Lung (tissue), 12 donors: Measurements from ENCODE around the gene GEMIN4. TPM values are rescaled to one million over a fixed set of nuclear protein-coding genes. Genes with fewer than 3 reads are reported as not detected.

Source experiments
- ATAC-seq: fragments of 200-7000 bp; cut with Tn5 transposase; one replicate; pipeline ENCODE4 v1.9.1; 2020; ENCODE audit warnings: moderate number of reproducible peaks; ENCODE audit not compliant: insufficient read depth, low FRiP score
- DNase-seq, 3 donors: peaks; one replicate each; pipeline ENCODE4 v3.0.0-alpha.2; 2013 to 2017
- H3K27ac ChIP-seq, 2 donors: one replicate each; pipeline ENCODE4 v1.5.1; 2013; ENCODE audit warnings: mild to moderate bottlenecking in 2 of 2, moderate library complexity in 2 of 2, control low read depth in 1 of 2, inconsistent platforms in 1 of 2, low read depth in 1 of 2, low read length in 1 of 2
- H3K27me3 ChIP-seq, 3 donors: one replicate each; pipeline ENCODE4 v1.5.1; 2013; ENCODE audit warnings: low read length in 2 of 3; ENCODE audit not compliant: control insufficient read depth in 3 of 3, insufficient read depth in 3 of 3
- H3K36me3 ChIP-seq, 4 donors: one replicate each; pipeline ENCODE4 v1.5.1; 2013; ENCODE audit warnings: low read length in 4 of 4, mild to moderate bottlenecking in 1 of 4, moderate library complexity in 1 of 4; ENCODE audit not compliant: control insufficient read depth in 4 of 4, insufficient read depth in 4 of 4
- H3K4me1 ChIP-seq, 5 donors: one replicate each; pipeline ENCODE4 v1.5.1; 2013; ENCODE audit warnings: low read length in 5 of 5, mild to moderate bottlenecking in 2 of 5, moderate library complexity in 1 of 5; ENCODE audit not compliant: control insufficient read depth in 5 of 5, insufficient read depth in 5 of 5
- H3K4me3 ChIP-seq: one replicate; pipeline ENCODE4 v1.5.1; 2013; ENCODE audit warnings: mild to moderate bottlenecking, control low read depth, moderate library complexity
- H3K9ac ChIP-seq, 2 donors: one replicate each; pipeline ENCODE4 v1.5.1; 2013; ENCODE audit warnings: low read length in 2 of 2, control low read depth in 1 of 2; ENCODE audit not compliant: insufficient read depth in 1 of 2
- H3K9me3 ChIP-seq, 4 donors: one replicate each; pipeline ENCODE4 v1.5.1; 2013; ENCODE audit warnings: low read length in 3 of 4, mild to moderate bottlenecking in 1 of 4, moderate library complexity in 1 of 4; ENCODE audit not compliant: control insufficient read depth in 4 of 4, insufficient read depth in 3 of 4
- WGBS, 2 donors: extraction: QIAGEN DNeasy Blood & Tissue Kit; methylation state at CpG; one replicate each; pipeline ENCODE4 v1.1.7; 2013; 5-methylcytosine and 5-hydroxymethylcytosine counted together
- polyA plus RNA-seq, 2 donors: library from polyadenylated mRNA; stranded (reverse); fragments of 200-250 nt; gene quantifications; one replicate each; pipeline ENCODE4 v1.2.1, GENCODE V29; 2013
- total RNA-seq, 2 donors: library from RNA; depleted of rRNA in 1 of 2; stranded (reverse); fragments of >200 nt in 1 of 2; gene quantifications; one replicate each; pipeline ENCODE4 v1.2.1, GENCODE V29; 2014 to 2021
- TF ChIP-seq, protein P1 (sequence below): IDR thresholded peaks from 2 replicates; pipeline ENCODE4 v1.5.1; 2012; ENCODE audit warnings: mild to moderate bottlenecking; ENCODE audit errors: control extremely low read depth, extremely low read depth
- donor health status: control.
- donor health status: control.
- donor health status: Bipolar disorder and iron deficiency.
- donor health status: healthy.
- donor health status: DM: yes; HTN: yes; CAD: no.

GEMIN4 gene
- total and polyA plus RNA-seq, 4 donors, result 8.5 to 21.7 (median 14.2) TPM

DNA sequence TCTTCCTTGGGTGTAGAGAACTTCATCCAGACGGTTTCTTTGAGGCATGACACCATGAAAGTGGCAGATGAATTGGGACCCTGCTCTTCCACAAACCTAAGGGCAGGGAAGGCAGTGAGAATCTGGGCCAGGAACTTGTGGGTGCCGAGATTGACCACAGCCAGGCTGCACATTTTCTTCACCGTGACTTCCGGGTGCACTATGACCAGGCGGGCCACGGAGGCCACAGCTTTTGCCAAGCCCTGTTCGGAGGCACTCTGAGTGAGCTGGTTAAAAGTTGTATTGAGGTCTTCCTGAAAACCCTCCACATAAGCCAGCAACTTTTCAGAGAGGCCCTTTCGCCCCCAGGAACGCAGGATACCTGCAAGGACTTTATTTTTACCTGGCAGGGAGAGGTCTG, 5.9 kb downstream of the GEMIN4 start:
- no peaks in the 10 kb centered on the region for H3K9me3 ChIP-seq
- TF ChIP-seq, protein P1, sequence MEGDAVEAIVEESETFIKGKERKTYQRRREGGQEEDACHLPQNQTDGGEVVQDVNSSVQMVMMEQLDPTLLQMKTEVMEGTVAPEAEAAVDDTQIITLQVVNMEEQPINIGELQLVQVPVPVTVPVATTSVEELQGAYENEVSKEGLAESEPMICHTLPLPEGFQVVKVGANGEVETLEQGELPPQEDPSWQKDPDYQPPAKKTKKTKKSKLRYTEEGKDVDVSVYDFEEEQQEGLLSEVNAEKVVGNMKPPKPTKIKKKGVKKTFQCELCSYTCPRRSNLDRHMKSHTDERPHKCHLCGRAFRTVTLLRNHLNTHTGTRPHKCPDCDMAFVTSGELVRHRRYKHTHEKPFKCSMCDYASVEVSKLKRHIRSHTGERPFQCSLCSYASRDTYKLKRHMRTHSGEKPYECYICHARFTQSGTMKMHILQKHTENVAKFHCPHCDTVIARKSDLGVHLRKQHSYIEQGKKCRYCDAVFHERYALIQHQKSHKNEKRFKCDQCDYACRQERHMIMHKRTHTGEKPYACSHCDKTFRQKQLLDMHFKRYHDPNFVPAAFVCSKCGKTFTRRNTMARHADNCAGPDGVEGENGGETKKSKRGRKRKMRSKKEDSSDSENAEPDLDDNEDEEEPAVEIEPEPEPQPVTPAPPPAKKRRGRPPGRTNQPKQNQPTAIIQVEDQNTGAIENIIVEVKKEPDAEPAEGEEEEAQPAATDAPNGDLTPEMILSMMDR, result no peak
- 91 to 94% methylated on average over 9 of the region's 9 CpGs for WGBS, 2 donors
- ATAC-seq, result no peak
- no peak overlapping the region for H3K9ac ChIP-seq
- no peaks in the 10 kb centered on the region for H3K27me3 ChIP-seq
- peaks cover 3 to 9% (median 7%) of the 10 kb centered on the region in 5 donors for H3K4me1 ChIP-seq
- DNase-seq, result no peak
- peaks cover 0 to 53% (median 39%) of the 10 kb centered on the region in 4 donors for H3K36me3 ChIP-seq
- H3K27ac ChIP-seq, result no peak overlapping the region
- no peak overlapping the region for H3K4me3 ChIP-seq

DNA sequence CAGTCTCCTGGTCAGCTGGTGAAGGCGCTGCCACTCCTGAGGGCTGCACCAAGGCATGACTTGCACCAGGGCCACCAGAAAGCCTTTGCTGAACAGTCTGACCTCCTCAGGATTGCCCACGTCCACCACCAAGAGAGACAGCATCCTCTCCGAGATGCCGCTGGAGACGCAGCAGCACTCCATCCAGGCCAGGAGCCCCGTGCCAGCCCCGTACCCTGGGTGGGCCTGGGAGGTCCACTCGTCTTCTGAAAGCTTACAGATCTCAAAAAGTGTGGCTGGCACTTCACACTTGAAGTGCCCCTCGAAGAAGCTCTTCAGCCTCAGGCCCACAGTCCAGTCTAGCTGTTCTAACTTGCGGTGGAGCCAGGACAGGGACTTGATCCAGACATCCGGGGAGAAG, 6.7 kb downstream of the GEMIN4 start:
- no peaks in the 10 kb centered on the region for H3K27me3 ChIP-seq
- peaks cover 0 to 59% (median 46%) of the 10 kb centered on the region in 4 donors for H3K36me3 ChIP-seq
- H3K27ac ChIP-seq, result no peak overlapping the region
- H3K9ac ChIP-seq, result no peak overlapping the region
- H3K4me3 ChIP-seq, result no peak overlapping the region
- no peaks in the 10 kb centered on the region for H3K9me3 ChIP-seq
- WGBS, 2 donors, result 81 to 91% methylated on average over 11 of the region's 11 CpGs
- H3K4me1 ChIP-seq, result peaks cover 0 to 1% (median 0%) of the 10 kb centered on the region in 5 donors
- ATAC-seq, result no peak
- no peak for DNase-seq
- TF ChIP-seq, protein P1, result no peak

DNA sequence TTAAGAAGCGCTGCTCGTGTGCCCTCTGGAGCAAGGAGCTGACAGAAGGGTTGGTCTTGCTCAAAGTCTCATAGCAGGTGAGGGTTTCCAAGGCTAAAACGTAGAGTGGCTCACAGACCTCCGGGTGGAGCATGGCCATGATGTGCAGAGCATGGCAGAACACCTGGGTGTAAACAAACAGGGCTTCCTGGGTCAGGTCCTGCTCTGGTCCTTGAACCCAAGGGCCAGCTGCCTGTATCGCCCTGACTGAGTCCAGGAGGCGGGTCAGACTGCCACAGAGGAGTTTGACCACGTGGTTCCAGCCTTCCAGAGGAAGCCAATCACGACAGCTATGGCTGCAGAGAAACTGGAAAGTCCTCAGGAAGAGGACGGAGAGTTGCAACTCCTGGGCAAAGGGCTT, 7.1 kb downstream of the GEMIN4 start:
- no peaks in the 10 kb centered on the region for H3K4me1 ChIP-seq
- H3K27ac ChIP-seq, result no peak overlapping the region
- H3K4me3 ChIP-seq, result no peak overlapping the region
- TF ChIP-seq, protein P1, result no peak
- peaks cover 0 to 64% (median 50%) of the 10 kb centered on the region in 4 donors for H3K36me3 ChIP-seq
- DNase-seq (no peak), ATAC-seq (no peak)
- H3K27me3 ChIP-seq, result no peaks in the 10 kb centered on the region
- 79 to 81% methylated on average over 9 of the region's 9 CpGs for whole genome bisulfite sequencing, 2 donors
- no peaks in the 10 kb centered on the region for H3K9me3 ChIP-seq
- H3K9ac ChIP-seq, result no peak overlapping the region

DNA sequence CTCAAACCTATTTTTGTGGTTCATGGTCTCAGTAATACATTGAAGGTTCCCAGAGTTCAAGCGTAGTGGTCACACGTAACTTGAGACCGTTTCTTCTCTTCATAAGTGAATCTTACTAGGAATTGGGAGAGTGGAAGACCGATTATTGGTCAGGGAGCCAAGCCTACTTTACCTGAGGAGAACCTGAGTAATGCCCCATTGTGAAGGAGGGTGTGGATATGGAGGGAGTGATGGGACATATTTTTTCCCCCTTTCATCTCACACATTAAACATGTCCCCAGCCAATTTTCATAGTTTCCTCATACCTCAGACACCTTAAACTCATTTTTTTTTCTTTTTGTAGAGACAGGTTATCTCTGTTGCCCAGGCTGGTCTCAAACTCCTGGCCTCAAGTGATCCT, 8.9 kb downstream of the GEMIN4 start:
- peaks cover 0 to 63% (median 54%) of the 10 kb centered on the region in 4 donors for H3K36me3 ChIP-seq
- DNase-seq, result no peak
- H3K9me3 ChIP-seq, result no peaks in the 10 kb centered on the region
- no peak overlapping the region for H3K9ac ChIP-seq
- 93 to 97% methylated on average over 4 of the region's 4 CpGs for WGBS, 2 donors
- no peak overlapping the region for H3K4me3 ChIP-seq
- no peak for ATAC-seq
- no peaks in the 10 kb centered on the region for H3K27me3 ChIP-seq
- TF ChIP-seq, protein P1, result no peak
- no peaks in the 10 kb centered on the region for H3K4me1 ChIP-seq
- no peak overlapping the region for H3K27ac ChIP-seq
